Activated naive CD4-positive, alpha-beta T cell treated with anti-CD3 and anti-CD28 coated beads, Interleukin-2, amount 50 U/mL, for 16 hours (primary cell): ENCODE data around the gene ALOX5AP.

Experiments used
- DNase-seq: peaks from one replicate; pipeline ENCODE4 v3.0.0-alpha.2; 2020

The ALOX5AP gene

GRCh38 chr13:30770929-30771328, 35.6 kb downstream of the ALOX5AP start:
- no peak for DNase-seq

- no peak for DNase-seq
Observed at GRCh38 chr13:30773561-30773960, 38.2 kb downstream of the ALOX5AP start.

GRCh38 chr13:30774214-30774730, 38.9 kb downstream of the ALOX5AP start:
- no peak for DNase-seq

- DNase-seq = no peak
Observed at GRCh38 chr13:30776661-30777060, 41.3 kb downstream of the ALOX5AP start.

- no peak for DNase-seq
Observed at GRCh38 chr13:30779016-30779415, 43.7 kb downstream of the ALOX5AP start.

GRCh38 chr13:30779608-30780007, 44.3 kb downstream of the ALOX5AP start:
- no peak for DNase-seq

- no peak for DNase-seq
Observed at GRCh38 chr13:30780338-30780981, 45.1 kb downstream of the ALOX5AP start.

GRCh38 chr13:30785191-30785850, 50.0 kb downstream of the ALOX5AP start:
- no peak for DNase-seq

- DNase-seq = no peak
Observed at GRCh38 chr13:30786648-30787047, 51.3 kb downstream of the ALOX5AP start.

GRCh38 chr13:30787738-30788525, 52.6 kb downstream of the ALOX5AP start:
- DNase-seq = no peak

- no peak for DNase-seq
Observed at GRCh38 chr13:30789166-30789862, 54.0 kb downstream of the ALOX5AP start.

- DNase-seq = no peak
Observed at GRCh38 chr13:30790592-30790991, 55.2 kb downstream of the ALOX5AP start.

- no peak for DNase-seq
Observed at GRCh38 chr13:30791354-30792001, 56.1 kb downstream of the ALOX5AP start.

GRCh38 chr13:30792285-30793000, 57.1 kb downstream of the ALOX5AP start:
- DNase-seq = no peak

GRCh38 chr13:30796132-30796572, 60.8 kb downstream of the ALOX5AP start:
- DNase-seq = no peak

GRCh38 chr13:30796631-30797601, 61.6 kb downstream of the ALOX5AP start:
- no peak for DNase-seq

GRCh38 chr13:30797847-30798535, 62.6 kb downstream of the ALOX5AP start:
- DNase-seq = no peak

- no peak for DNase-seq
Observed at GRCh38 chr13:30798776-30799355, 63.5 kb downstream of the ALOX5AP start.

- DNase-seq = no peak
Observed at GRCh38 chr13:30799356-30799824, 64.0 kb downstream of the ALOX5AP start.
